ENCODE data around the gene SLC2A10. TPM values are rescaled to one million over a fixed set of nuclear protein-coding genes. Genes with fewer than 3 reads are reported as not detected.

Gene SLC2A10
- total and polyA plus RNA-seq, 12 donors, result 7.2 to 27.3 (median 12.6) TPM

- Histone ChIP-seq H3K4me1 (replicated peaks in 1 of 2) (no peaks in the 10 kb centered on the region), H3K9me3 (replicated peaks in 1 of 3) (no peaks in the 10 kb centered on the region), H3K4me3 (no peak overlapping the region), H3K36me3 (replicated peaks in 1 of 2) (no peaks in the 10 kb centered on the region), H3K27ac (no peak overlapping the region), H3K27me3 (no peaks in the 10 kb centered on the region)
- WGBS, 4 donors, result 70 to 84% (median 81%) methylated on average over 6 of the region's 6 CpGs
- TF ChIP-seq CTCF (IDR thresholded peaks at IDR 0.05) (no peak), POLR2A (IDR thresholded peaks at IDR 0.05) (no peak)
- intact Hi-C loops (cut with DNase I), result no loop called here
- no peak for DNase-seq
Observed at GRCh38 chr20:46700481-46700880, 9.0 kb upstream of the SLC2A10 start.

- intact Hi-C loops (cut with DNase I), result no loop called here
- H3K9me3 ChIP-seq (replicated peaks in 1 of 3), result no peaks in the 10 kb centered on the region
- H3K4me3 ChIP-seq, result no peak overlapping the region
- DNase-seq, result no peak
- TF ChIP-seq CTCF (IDR thresholded peaks at IDR 0.05) (no peak), POLR2A (IDR thresholded peaks at IDR 0.05) (no peak)
- H3K36me3 ChIP-seq (replicated peaks in 1 of 2), result no peaks in the 10 kb centered on the region
- H3K27me3 ChIP-seq, result no peaks in the 10 kb centered on the region
- WGBS, 4 donors, result 69 to 79% (median 72%) methylated on average over 2 of the region's 2 CpGs
- no peaks in the 10 kb centered on the region for H3K4me1 ChIP-seq (replicated peaks in 1 of 2)
- no peak overlapping the region for H3K27ac ChIP-seq
Observed at GRCh38 chr20:46701057-46701456, 8.4 kb upstream of the SLC2A10 start.

GRCh38 chr20:46701556-46701955 is 7.9 kb upstream of the SLC2A10 start:
- H3K36me3 ChIP-seq (replicated peaks in 1 of 2), result no peaks in the 10 kb centered on the region
- no peak overlapping the region for H3K4me3 ChIP-seq
- H3K9me3 ChIP-seq (replicated peaks in 1 of 3), result no peaks in the 10 kb centered on the region
- H3K27ac ChIP-seq, result no peak overlapping the region
- intact Hi-C loops (cut with DNase I), result no loop called here
- TF ChIP-seq POLR2A (IDR thresholded peaks at IDR 0.05) (no peak), CTCF (IDR thresholded peaks at IDR 0.05) (no peak)
- no peak for DNase-seq
- H3K4me1 ChIP-seq (replicated peaks in 1 of 2), result no peaks in the 10 kb centered on the region
- H3K27me3 ChIP-seq, result no peaks in the 10 kb centered on the region
- 57 to 75% (median 68%) methylated on average over 4 of the region's 4 CpGs for WGBS, 4 donors

- WGBS, 4 donors, result 75 to 84% (median 80%) methylated on average over 5 of the region's 5 CpGs
- Histone ChIP-seq H3K4me1 (replicated peaks in 1 of 2) (no peaks in the 10 kb centered on the region), H3K27me3 (no peaks in the 10 kb centered on the region), H3K9me3 (replicated peaks in 1 of 3) (no peaks in the 10 kb centered on the region), H3K27ac (no peak overlapping the region), H3K4me3 (no peak overlapping the region), H3K36me3 (replicated peaks in 1 of 2) (no peaks in the 10 kb centered on the region)
- TF ChIP-seq POLR2A (IDR thresholded peaks at IDR 0.05), result no peak
- intact Hi-C loops (cut with DNase I), result no loop called here
- no peak for DNase-seq
Observed at GRCh38 chr20:46701986-46702385, 7.5 kb upstream of the SLC2A10 start.

GRCh38 chr20:46702447-46703203 is 6.8 kb upstream of the SLC2A10 start:
- WGBS, 4 donors, result 84 to 89% (median 89%) methylated on average over 8 of the region's 8 CpGs
- no peak overlapping the region for H3K27ac ChIP-seq
- no peak overlapping the region for H3K4me3 ChIP-seq
- no peaks in the 10 kb centered on the region for H3K9me3 ChIP-seq (replicated peaks in 1 of 3)
- DNase-seq, result no peak
- TF ChIP-seq CTCF (IDR thresholded peaks at IDR 0.05), result no peak
- no peak for TF ChIP-seq POLR2A (IDR thresholded peaks at IDR 0.05)
- H3K4me1 ChIP-seq (replicated peaks in 1 of 2), result no peaks in the 10 kb centered on the region
- intact Hi-C loops (cut with DNase I), result no loop called here
- no peaks in the 10 kb centered on the region for H3K27me3 ChIP-seq
- no peaks in the 10 kb centered on the region for H3K36me3 ChIP-seq (replicated peaks in 1 of 2)

Data from adrenal gland (tissue), 12 donors.